OCI-M2 (cell line): ENCODE results near the gene NPIPB6.

Experiments
- DNase-seq: peaks from one replicate; lab custom pipeline; 2025; ENCODE audit not compliant: unreplicated experiment; lab: John Stamatoyannopoulos, UW

The NPIPB6 gene

DNA sequence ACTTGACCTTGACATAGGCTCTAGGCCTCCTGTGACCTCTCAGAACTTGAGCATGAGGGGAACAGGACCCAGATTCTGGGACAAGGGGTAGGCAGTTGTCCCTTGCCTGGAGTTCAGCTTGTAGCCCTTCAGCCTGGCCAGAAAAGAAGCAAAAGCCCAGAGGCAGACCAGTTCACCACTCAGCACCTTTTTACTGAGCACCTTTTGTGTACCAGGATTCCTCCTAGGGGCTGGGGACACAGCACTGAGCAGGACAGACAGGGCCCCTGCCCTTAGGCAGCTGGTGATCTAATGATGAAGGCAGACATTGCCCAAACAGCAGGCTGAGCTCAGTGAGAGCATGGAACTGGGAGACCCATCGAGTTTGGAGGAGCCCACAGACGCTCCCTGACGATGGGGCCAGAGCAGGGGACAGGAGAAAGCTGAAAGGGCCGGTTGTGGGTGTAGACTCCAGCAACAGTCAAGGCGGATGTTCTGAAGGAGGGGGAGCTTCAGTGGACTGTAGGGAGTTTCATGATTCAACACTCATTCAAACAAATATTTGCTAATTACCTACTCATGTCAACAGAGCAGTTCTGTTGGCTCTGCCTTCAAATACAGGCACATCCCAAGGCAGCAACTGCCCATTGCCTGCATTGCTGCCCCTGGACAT, 38.9 kb downstream of the NPIPB6 start:
- no peak for DNase-seq

DNA sequence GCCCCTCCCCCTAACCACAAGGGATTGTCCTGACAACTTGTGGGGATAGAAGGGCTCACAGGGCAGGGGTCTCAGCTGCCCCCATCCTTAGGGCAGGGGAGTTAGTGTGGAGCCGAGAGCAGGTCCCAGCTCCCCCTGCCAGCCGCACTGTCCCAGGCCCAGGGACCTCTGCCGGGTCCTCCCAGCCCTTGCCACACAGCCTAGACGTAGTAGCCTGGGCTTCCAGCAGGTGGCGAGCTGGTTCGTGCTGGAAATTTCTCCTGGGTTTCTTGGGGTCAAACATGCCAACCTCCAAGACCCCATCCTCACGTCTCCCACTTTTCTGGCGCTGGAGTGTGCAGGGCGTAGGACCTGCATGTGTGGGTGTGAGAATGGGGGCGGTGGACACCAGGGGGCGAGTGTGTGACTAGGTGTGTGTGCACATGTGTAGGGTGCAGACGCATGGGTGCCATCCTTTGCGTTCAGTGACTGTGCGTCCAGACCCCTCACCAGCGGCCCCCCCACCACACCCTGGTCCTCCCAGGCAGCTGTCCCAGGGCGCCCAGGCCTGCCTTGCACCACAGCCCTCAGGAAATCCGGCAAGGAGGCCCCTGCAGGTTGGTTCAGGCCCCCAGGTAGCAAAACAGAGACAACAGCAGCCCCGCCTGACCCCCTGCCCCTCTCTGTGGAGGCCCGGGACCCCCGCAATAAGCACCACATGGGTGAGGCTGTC, 41.5 kb downstream of the NPIPB6 start:
- DNase-seq: no peak

DNA sequence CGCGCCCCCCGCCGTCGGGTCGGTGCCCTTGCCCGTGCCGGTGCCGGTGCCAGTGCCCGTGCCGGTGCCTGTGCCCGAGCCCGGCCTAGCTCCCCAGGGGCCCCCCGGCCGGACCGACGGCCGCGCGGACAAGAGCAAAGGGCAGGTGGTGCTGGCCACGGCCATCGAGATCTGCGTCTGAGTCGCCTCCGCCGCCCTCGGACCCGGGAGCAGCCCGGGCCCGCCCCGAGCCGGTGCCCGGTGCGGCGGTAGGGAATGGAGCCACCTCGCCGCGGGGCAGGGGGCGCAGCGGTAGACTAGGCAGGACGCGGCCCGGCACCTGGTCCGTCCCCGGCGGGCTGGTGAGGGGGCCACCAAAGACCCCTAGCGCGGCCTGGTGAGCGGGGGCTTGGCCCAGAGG, 42.6 kb downstream of the NPIPB6 start:
- no peak for DNase-seq

GRCh38 chr16:28320023-28320561, 43.2 kb downstream of the NPIPB6 start:
- no peak for DNase-seq

GRCh38 chr16:28319476-28320022, 43.8 kb downstream of the NPIPB6 start:
- DNase-seq: no peak

DNA sequence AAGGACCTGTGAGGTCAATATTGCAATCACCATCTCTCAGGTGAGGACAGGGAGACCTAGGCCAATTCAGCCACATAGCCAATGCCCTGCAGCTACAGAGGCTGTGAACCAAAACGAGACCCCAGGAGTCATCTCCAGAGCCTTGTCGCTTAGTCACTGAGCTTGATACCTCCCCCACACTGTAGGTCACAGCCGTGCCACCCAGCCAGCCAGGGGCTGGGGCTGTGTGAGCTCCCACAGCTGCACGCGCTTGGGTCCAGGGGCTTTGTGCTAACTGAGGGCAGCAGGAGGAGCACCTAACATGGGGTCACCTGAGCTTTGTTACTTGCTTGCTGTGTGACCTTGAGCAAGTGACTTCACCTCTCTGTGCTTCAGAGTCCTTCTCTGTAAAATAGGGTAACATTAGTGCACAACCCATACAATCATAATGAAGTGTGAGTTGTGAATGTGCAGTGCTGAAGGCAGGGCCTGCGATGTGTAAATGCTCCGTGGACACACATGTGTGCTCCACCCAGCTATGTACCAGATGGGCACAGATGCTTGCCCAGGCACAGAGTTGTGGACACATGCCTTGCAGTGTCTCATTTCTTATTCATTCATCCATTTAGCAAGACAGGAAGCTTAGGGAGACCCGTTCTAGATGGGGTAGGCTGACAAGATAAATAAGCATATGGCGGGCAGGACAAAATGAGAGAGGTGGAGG, 45.1 kb downstream of the NPIPB6 start:
- DNase-seq: no peak

DNA sequence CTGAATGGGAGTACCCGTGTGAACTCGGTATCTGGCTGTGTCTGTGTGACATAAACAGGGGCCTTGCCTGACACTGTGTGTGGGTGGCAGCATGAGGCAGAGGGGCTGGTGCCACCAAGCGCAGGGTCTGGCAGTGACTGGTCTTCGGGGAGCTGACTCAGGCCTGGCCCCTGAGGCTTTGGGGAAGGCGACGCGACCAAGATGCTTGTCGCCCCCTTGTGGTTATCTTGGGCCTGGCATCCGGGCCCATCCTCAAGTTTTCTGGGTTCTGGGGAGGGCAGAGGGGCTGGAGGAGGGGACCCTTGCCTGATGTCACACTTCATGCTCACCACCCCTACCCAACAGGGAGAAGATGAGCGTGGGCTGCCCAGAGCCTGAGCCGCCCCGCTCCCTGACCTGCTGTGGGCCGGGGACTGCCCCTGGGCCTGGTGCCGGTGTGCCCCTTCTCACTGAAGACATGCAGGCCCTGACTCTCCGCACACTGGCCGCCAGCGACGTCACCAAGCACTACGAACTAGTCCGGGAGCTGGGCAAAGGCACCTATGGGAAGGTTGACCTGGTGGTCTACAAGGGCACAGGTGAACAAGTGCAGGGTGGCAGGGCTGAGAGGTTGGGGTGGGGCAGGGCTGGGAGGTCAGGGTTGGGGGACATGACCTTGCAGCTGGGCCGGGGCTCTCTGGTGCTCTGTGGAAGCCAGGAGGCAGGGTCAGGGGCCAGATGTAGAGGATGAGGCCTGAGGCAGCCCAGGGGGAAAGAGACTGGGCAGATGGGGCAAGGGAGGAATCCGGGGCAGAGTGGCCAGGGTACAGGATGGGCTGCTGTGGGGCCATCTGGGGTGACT, 46.0 kb downstream of the NPIPB6 start:
- no peak for DNase-seq

GRCh38 chr16:28316054-28316453, 47.3 kb downstream of the NPIPB6 start:
- DNase-seq: no peak

DNA sequence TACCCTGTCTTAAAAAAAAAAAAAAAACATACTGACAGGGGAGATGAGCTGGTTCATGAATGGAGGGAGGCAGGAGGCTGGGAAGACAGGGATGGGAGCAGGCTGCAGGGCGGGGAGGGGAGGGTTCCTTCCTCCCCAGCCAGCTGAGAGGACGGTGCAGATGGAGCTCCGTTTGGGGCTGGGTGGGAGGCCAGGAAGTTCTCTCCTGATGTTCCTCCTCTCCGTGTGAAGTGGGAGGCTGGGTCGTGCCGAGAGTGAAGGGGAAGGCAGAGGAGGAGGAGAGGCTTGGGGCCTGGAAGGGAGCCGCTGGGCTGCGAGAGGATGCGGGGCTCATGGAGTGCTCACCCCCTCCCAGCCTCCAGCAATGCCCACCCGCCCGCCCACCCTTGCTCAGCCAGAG, 49.7 kb downstream of the NPIPB6 start:
- no peak for DNase-seq

DNA sequence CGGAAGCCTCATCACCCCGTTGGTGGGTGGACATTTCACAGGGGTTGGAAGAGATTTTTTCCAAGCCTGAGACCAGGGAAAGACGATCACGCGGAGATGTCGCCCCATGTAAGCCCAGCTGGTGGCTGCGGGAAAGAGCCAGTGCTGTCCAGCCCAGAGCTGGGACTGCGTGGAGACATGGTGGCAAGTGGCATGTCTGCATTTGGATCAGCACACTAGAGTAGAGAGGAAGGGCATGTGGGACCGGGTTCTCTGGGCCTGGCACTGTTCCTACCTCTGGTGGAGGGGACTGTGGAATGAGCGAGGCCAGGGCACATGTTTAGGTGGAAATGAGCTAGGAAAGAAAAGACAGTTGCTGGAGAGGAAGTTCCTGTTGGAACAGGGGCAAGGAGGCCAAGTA, 51.0 kb downstream of the NPIPB6 start:
- no peak for DNase-seq

- no peak for DNase-seq
These were observed 51.4 kb downstream of the NPIPB6 start for GRCh38 chr16:28311913-28312312.

DNA sequence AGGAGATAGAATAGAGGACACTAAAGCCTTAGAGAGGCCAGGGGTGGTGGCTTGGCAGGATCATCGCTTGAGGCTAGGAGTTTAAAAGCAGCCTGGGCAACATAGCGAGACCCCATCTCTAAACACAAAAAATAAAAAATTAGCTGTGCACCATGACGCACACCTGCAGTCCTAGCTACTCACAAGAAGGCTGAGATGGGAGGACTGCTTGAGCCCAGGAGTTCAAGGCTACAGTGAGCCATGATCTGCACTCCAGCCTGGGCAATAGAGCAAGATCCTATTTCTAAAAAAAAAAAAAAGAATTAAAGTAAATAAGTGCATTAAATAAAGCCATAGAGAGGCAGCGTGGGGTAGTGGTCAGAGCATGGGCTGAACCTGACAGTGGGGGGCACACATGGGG, 51.9 kb downstream of the NPIPB6 start:
- DNase-seq: no peak

DNA sequence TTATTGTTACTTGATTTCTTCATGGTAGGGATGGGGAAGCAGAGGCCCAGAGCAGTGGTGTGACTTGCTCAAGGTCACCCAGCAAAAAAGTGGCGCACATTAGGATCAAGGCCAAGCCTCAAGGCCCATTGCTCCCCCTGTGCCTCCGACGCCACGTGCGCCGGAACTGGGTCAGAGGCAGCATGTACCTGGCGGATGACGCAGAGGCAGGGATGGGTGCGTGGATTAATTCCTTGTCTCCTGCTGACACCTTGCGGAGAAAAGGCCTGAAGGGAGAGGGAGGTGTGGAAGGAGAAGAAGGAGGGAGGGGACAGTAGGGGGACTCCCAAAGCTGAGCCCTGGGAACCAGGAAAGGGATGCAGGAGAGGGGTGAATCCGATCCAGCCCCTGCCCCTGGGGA, 52.5 kb downstream of the NPIPB6 start:
- DNase-seq: no peak

- DNase-seq: no peak
These were observed 53.4 kb downstream of the NPIPB6 start for GRCh38 chr16:28309811-28310311.

- DNase-seq: no peak
These were observed 54.3 kb downstream of the NPIPB6 start for GRCh38 chr16:28308794-28309584.

- no peak for DNase-seq
These were observed 55.4 kb downstream of the NPIPB6 start for GRCh38 chr16:28307936-28308335.

DNA sequence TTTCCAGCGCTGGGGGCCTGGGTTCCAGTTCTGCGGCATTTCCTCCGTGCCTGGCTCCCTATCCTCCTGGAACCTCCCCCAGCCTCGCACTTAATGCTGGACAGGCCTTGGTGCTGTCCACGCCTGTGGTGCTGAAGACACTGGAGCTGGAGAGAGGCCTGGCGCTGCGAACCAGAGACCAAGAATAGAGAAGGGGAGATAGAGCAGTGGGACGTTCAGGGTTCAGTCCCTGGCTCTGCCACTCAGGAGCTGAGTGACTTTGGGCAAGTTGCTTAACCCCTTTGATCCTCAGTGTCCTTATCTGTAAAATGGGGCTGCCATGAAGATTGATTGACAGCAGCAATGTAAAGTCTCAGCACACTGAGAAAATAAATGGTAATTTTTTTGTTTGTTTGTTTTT, 59.1 kb downstream of the NPIPB6 start:
- DNase-seq: no peak

DNA sequence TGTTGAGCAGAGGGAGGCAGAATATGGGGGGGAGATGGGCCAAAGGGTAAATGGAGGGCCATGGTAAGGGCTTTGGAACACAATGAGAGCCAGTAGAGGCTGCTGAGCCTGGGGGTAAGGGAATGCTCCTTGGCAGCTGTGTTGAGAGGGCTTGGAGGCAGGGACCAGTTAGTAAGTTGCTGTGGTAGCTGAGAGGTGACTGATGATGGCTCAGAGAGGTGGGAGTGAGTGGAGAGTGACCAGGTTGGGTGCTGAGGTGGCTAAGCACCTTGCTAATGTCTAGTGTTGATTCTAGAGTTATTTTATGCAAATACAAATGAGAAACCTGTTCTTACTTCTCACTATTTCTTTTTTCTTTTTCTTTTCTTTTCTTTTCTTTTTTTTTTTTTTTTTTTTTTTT, 60.2 kb downstream of the NPIPB6 start:
- no peak for DNase-seq

- no peak for DNase-seq
These were observed 61.7 kb downstream of the NPIPB6 start for GRCh38 chr16:28301620-28302019.

DNA sequence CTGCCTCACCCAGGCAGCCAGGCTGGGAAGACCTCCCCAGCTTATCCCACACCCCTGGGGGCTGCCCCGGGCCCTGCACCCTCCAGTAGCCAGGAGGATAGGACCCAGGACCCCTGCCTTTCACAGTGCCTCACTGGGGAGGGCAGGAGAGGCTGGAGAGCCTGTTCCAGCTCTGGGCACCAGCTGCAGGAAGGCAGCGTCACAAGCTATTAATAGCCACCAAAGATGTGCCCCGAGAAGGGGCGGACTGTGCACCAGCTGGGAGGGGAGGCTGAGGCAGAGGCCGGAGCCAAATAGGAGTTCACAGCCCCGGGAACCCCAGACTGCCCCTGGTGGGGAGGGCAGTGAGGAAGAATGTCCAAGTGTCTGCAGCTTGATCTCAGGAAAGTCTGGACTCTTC, 62.2 kb downstream of the NPIPB6 start:
- DNase-seq: no peak
